ENCODE measurements around the gene APP.

DNA sequence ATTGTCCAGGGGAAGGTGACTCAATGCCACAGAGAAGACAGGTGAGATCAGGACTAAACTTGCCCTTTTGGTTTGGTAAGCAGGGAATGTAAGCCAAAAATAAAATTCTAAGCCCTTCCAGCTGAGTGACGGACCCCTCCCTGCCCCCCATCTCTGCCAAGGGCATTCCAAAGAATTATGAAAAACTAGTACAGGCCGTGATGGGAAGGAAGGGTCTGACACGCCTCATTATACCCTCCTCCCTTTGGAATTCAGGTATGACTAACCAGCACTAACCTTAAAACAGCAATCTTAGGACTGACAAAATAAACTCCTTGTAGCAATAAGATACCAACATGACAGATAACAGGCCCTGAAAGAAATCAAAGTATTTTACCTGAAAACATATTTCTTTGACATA lies 336.2 kb downstream of the APP start:
- TF ChIP-seq CTCF (IDR thresholded peaks at IDR 0.05; ENCODE audit: poor library complexity) (no peak), EZH2 (IDR thresholded peaks at IDR 0.05; ENCODE audit: borderline replicate concordance) (no peak), EZH2phosphoT487 (IDR thresholded peaks at IDR 0.05; ENCODE audit: low read depth, severe bottlenecking, unreplicated experiment) (no peak)
